HG03045 (cell line): ENCODE data around the gene SNAP25.

Experiments
- ATAC-seq: cut with Tn5 transposase; IDR thresholded peaks from one replicate; pipeline ENCODE4 v1.9.1; 2021; ENCODE audit warnings: mild to moderate bottlenecking, moderate library complexity; ENCODE audit not compliant: unreplicated experiment

Gene SNAP25

DNA sequence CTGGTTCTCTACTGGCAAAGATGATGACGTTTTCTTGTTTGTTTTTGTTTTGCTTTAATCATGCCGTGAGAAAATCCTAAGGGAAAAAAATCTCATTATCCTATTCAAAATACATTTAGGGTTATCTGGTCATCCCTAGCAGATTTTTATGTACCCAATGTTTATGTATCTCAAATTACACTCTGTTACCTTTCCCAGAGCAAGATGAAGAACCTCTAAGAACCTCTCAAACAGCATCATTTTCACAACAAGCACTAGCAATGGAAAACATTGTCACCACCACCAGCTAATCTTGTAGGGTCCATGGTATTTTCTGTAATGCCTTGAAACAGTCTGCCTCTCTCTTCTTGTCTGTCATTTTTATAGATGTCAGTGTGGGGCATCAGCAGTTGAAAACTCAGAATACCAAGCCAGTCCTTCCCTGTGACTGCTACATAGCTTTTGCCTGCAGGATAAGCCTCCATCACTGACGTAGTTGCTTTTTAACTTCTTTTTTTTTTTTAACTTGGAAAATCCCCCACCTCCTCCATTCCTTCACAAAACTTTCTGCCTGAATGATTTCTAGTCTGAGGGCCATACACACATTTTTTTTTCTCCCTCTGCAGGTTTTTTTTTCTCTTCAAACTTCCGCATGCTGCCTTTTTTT is 2.4 kb upstream of the SNAP25 start:
- no peak for ATAC-seq

DNA sequence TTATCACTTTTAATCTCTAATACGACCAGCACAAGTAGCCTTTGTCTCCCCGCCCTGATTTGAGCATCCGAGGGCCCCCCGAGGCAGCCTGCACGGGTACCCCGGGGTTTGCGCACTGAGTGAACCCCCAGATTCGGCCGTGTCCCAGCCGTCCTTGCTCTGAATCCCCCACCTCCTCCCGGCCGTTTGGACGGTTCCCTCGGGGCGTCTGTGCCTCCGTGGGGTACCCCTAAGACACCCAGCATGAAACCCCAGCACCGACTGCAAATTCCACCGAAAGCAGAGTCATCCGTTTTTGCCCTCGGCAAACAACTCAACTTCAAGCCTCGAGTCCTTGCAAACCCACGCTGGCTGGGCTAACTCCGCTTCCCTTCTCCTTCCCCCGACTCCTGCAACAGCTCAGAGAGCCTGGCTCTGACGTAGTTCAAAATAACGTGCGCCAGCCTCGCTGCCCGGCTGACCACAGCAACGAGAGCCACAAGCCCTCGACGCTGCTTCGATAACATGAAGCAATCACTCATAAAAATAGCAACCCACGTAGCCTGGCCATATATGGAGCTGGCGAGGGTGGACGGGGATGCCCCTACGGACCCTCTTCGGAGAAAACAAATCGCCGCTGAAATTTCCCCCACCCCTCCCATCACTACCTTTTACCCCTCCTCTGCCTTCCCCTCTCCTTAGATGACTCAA is 764 bp upstream of the SNAP25 start:
- no peak for ATAC-seq

GRCh38 chr20:10219452-10219791 is 792 bp downstream of the SNAP25 start:
- no peak for ATAC-seq

GRCh38 chr20:10219993-10220750 is 1.5 kb downstream of the SNAP25 start:
- no peak for ATAC-seq

DNA sequence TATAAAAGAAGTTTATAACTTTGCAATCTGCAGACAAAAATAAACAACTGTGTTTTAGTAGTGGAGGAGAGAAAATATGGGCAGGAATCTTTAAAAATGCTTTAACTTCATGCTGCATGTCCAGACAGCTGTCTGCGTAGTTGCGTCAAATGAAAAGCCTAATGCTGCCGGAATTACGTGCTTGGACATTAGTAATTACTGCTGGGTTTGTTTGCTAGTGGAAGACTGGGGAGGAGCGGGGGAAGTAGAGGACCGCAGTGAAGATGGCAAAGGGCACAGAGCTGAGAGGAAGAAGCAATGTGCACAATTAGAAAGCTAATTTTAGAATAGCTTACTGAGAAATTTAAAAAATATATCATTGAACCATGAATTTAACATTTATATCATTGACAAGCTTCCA is 2.4 kb downstream of the SNAP25 start:
- no peak for ATAC-seq

GRCh38 chr20:10225439-10226060 is 6.9 kb downstream of the SNAP25 start:
- ATAC-seq = no peak

DNA sequence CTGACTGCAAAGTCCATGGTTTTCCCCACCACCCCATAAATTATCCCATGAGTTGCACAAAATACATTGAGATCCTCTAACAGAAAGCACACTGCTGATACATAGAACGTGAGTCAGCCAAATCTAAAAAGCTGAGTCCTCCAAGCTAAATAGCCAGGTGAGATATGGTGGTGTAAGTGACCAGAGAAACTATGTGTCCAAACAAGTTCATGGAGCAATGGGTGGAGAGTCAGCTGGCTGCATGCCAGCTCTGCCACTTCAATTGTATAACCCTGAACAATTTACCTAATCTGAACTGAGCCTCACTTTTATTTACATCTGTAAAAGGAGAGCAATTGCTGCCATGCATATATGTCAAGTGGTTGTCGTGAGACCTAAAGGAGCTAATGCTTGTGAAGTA is 9.7 kb downstream of the SNAP25 start:
- ATAC-seq = no peak

GRCh38 chr20:10231290-10231689 is 12.7 kb downstream of the SNAP25 start:
- ATAC-seq = no peak

DNA sequence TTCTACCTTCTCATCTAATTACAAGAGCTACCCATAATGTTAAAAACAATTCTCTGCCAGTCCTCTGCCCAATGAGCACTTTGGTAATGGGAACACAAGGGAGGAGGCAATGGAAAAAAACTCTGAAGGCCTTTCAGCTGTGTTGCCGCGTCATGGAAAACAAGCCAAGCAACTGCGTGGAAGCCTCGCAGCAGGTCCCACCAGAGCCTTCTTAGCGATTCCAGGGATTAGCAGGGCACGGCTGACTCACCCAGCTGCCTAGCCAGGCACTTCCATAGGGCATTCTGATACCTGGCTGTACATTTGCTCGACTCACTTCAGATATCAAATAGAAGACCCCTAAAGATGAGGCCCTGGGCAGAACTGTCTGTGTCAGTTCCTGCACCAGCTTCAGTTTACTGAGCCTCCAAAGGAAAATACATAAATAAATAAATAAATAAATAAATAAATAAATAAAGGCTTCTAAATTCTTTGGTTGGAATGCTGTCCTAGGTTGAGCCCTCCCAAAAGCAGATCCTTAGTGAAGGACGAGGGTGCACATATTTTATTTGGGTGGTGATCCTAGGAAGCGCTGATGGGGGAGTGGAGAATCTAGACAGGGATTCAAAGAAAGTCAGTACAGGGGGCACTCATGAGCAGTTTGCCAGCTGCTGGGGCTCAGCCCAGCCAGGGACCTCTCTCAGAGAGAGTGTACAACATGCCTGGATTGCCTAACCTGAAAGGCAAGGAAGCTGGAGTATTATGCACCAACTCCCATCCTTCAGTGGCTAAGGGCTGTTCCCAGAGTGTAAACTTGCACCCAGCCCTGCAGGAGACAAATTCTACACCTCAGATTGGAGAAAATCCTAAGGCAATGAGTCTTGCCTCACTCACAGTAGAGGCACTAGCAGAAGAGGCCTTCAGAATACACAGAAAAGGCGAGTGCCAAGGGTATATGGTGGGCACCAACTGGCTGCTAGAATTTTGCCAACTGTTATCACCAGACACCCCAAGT is 18.2 kb downstream of the SNAP25 start:
- no peak for ATAC-seq

DNA sequence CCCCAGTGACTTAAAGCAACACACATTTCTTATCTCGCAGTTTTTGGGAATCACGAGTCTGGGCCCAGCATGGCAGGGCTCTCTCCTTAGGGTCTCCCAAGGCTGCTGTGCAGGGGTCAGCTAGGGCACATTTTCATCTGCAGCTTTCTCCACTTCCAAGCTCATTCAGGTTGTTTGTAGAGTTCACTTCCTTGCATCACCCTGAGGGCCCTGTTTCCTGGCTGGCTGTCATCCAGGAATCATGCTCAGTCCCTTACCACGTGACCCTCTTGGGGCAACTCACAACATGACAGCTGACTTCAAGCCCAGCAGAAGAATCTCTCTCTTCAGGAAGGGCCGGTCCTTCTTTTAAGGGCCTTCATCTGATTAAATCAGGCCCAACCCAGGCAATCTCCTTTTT is 21.3 kb downstream of the SNAP25 start:
- ATAC-seq = no peak

GRCh38 chr20:10240655-10241054 is 22.0 kb downstream of the SNAP25 start:
- ATAC-seq = no peak

DNA sequence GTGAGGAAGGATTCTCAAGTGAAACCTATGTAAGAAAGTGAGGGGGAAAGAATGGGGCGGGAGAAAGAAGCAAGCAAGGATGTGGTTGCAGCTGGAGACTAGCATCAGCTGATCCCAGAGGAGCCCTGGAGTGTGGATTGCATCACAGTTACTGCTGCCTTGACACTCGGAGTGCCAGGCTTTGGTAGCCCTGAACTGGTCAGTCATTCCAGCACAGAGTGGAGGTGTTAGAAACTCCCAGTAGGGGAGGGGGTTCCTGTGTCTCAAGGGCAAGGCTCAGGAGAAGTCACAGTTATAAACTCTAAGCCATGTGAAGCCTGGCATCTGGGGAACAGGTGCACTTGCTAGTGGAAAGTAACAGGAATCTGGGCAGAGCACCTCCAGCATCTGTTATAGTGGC is 23.5 kb downstream of the SNAP25 start:
- no peak for ATAC-seq

DNA sequence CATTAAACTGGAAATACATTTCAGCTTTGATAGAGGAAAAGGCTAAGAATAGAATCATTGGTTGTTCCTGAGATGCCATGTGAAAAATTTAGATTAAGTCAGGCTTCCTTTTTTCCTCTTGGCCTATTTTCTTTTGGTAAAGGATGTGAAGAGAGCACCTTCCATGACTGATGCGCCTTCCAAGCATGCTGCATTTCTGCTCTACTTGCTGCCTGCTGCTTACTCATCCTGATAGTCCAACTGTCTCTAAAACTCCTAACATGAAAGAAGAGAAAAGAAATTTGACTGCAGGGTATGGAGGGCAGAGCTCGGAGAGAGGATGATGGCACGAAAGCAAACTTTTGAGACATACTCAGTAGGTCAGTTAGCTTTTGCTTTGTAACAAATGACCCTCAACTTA is 28.8 kb downstream of the SNAP25 start:
- ATAC-seq = no peak

GRCh38 chr20:10249048-10249770 is 30.6 kb downstream of the SNAP25 start:
- ATAC-seq = no peak

DNA sequence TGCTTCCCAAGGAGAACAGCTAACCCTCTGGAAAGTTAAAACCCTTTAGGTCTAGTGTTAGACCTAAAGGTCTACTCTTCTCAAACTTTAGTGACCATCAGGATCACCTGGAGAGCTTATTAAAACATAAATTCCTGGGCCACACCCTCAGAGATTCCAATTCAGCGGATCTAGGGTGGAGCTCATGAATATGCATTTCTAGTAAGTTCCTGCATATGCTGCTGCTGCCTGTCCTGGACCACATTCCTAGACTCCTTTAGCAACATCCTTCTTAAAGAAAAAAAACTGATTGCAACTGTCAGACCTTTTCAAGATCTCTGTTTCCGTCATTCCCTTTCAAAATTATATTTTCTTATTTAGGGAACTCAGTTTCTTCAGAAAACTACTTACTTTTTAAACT is 31.2 kb downstream of the SNAP25 start:
- ATAC-seq = no peak

- no peak for ATAC-seq
Measured at GRCh38 chr20:10250902-10251301, 32.3 kb downstream of the SNAP25 start.

DNA sequence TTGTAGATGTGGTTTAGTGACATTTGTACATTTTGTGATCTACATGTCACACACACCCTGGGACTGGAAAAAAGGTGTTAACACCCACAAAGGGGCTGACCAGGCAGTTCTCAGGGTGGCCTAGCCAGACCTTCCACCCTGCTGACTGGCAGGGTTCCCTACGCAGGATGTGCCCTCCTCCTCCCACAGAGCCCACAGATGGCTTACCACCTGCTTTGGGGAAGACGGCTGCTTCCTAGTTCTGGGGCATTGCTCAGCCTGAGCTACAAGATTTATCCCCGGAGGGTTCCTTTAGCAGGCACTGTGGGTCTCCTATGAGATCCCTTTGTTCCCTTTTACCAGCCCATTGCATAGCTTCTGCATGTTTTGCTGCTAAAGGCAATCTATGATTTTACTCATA is 35.1 kb downstream of the SNAP25 start:
- no peak for ATAC-seq

DNA sequence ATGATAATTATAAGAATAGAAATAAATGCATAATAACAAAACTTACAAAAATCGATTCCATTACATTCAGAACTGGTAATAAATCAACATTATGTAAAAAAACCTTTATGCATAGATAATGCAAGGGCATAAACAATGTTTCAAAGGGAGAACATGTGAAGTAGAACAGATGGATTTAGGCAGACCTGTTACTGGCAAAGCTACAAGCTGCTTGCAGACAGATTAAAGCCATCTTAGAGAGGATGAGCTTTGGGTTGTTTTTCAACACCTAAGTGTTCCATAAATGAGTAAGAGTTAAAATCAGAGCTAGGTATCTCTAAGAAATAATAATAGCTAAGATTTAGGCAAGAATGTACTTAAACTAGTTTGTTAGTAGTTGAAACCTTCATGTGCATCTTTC is 37.2 kb downstream of the SNAP25 start:
- ATAC-seq = no peak

GRCh38 chr20:10259166-10259565 is 40.5 kb downstream of the SNAP25 start:
- ATAC-seq = no peak

GRCh38 chr20:10260316-10260715 is 41.7 kb downstream of the SNAP25 start:
- no peak for ATAC-seq
